ENCODE data around the gene SMYD3.

- TF ChIP-seq CTCF (IDR thresholded peaks at IDR 0.05 in 8 of 11, conservative IDR thresholded peaks at IDR 0.05 in 3 of 11), result no peak
- TF ChIP-seq POLR2A (IDR thresholded peaks at IDR 0.05), result no peak
These were observed 189.6 kb downstream of the SMYD3 start for GRCh38 chr1:246317332-246318035.

Data from spleen (tissue), 7 donors.